DLD1 (cell line): ENCODE measurements around the gene MZT2B.
"Not testable (repeated sequence)": the region's sequence is repeated elsewhere in the genome, so short reads cannot be mapped to it uniquely, and the experiment has no call there.

Experiments
- in situ Hi-C: cut with HindIII; loops from 2 replicates; pipeline ENCODE4 v1.10.0; 2017; ENCODE audit warnings: low sequenced_read_pairs

MZT2B gene, protein sequence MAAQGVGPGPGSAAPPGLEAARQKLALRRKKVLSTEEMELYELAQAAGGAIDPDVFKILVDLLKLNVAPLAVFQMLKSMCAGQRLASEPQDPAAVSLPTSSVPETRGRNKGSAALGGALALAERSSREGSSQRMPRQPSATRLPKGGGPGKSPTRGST

DNA sequence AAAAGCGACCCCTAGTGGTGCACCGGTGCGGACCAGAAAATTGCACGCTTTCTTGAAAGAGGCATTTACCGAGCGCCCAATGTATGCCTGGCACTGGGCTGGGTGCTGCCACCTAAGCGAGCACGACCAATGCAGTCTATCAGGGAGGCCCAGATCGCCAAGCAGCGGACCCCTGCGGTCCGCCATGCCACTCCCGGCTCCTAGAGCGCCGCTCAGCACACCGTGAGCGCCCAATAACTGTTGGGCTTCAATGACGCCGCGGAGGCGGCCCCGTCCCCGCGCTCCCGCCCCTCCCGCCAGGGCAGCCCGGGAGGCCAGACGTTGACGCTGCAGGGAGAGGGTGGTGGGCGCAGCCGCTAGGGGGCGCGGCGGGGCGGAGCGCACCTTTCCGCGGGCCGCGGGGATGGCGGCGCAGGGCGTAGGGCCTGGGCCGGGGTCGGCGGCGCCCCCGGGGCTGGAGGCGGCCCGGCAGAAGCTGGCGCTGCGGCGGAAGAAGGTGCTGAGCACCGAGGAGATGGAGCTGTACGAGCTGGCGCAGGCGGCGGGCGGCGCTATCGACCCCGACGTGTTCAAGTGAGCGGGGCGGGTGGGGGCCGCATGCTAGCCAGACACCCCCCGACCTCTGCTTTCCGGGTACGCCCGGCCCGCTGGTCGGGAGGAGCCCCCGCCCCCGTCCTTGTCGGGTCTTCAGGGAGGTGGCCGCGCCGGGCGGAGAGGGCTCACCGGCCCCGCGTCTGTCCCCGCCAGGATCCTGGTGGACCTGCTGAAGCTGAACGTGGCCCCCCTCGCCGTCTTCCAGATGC is at the start of gene MZT2B:
MZT2B (plus strand) TSS at position 383 of the 803 bp plus-strand sequence; CDS start at position 404, 21 bp downstream.
- in situ Hi-C loops = not testable (repeated sequence)

DNA sequence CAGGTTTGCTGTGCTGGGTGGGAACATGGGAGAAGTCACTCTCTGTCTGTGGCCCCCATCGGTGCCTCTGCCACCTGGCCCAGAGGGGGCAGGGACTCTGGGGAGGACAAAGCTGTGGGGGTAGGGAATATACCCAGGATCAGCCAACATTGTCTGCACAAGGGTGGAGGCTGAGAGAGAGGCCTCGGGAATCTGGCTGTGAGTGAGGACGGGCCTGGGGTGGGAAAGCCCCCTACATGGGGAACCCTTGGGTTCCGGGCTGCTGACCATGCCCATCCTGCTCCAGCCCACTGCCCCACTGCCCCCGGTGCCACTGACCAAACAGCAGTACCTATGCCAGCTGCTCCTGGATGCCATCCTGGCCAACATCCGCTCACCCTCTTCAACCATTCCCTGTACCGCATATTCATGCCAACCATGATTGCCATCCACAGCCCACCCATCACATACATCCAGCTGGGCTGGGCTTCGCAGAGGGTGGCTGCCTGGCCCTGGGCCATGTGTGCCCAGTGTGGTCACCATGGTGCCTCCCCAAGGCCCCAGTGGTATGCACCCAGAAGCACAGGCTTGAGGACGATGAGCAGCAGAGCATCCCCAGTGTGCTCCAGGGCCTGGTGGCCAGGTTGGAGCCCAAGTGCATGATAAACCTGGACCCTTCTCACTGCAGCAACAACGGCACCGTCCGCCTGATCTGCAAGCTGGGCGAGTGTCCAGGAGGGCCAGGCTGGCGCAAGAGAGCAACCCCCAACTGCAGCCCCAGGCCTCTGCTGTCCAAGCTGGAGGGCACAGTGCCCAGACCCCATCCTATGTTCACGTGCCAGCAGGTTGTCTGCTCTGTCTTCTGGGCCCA is 46.1 kb upstream of the MZT2B start:
- in situ Hi-C loops = no loop called here

DNA sequence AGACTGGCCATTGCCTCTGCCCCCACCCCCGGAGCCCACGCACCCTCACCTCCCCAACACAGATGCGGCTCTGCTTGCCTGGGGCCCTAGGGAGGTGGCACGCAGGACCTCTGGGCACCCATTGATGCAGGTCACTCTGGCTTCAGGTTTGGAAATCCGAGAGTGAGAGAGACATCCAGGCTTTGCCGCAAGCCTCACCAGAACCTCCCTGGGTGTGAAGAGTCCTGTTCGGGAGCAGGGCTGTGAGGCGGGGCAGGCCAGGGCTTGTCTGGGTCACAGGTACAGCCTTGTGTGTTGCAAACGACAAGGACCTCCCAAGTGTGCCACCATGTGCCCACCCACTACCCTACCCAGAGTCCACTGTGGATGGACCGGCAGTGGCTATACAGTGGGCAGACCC is 45.5 kb upstream of the MZT2B start:
- in situ Hi-C loops = not testable (repeated sequence)

DNA sequence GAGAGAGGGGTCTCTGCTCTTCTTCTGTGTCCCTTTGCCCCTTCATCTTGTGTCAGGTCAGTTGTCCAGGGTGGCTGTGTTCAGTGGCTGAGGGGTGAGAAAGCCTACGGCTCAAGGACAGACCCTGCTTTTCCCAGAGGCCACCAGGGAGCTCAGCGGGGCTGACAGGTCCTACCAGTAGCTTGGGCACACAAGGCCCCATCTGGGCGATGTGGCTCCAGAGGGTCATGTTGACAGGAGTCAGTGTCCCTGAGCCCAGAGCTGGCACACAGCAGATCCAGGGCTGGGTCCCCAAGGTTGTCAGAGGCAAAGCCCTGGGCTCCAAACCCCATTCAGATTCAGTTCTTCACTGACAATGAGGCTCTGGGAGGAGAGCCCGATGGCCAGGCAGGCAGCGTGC is 44.9 kb upstream of the MZT2B start:
- in situ Hi-C loops = not testable (repeated sequence)

DNA sequence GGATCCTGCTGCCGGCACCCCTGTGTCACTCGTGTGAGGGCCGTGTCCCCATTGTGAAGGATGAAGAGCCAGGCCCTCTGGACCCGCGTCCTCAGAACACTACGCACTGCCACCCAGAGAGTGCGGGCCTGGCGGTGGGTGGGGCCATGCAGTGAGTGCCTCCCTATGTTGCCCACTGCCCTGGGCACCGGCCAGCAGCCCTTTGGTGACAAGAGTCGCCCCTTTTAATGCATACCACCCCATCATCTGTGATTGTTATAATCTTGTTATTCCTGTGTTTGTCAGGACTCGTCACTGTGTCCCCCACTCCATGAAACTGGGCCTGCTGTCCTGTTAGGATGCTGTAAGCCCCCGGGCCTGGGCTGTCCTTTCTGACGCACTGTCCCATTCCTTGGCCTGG is 43.7 kb upstream of the MZT2B start:
- in situ Hi-C loops = not testable (repeated sequence)

DNA sequence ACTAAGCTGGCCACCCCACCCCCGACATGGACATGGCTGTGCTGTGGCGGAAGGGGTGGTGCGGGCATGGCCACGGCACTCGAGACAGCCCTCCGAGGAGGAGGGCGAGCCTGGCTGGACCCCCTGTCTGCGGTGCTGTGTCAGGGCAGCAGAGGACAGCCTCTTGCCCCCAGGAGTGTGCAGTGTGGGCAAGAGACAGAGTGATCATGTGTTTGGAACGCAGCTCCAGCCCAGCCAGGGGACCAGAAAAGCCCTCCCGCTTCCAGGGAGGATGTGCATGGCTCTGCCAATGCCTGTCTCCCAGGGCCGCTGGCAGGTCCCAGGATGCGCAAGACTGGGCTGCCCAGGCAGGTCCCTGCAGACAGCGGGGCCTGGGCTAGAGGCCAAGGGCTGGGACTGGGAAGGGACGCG is 43.2 kb upstream of the MZT2B start:
- in situ Hi-C loops = not testable (repeated sequence)

DNA sequence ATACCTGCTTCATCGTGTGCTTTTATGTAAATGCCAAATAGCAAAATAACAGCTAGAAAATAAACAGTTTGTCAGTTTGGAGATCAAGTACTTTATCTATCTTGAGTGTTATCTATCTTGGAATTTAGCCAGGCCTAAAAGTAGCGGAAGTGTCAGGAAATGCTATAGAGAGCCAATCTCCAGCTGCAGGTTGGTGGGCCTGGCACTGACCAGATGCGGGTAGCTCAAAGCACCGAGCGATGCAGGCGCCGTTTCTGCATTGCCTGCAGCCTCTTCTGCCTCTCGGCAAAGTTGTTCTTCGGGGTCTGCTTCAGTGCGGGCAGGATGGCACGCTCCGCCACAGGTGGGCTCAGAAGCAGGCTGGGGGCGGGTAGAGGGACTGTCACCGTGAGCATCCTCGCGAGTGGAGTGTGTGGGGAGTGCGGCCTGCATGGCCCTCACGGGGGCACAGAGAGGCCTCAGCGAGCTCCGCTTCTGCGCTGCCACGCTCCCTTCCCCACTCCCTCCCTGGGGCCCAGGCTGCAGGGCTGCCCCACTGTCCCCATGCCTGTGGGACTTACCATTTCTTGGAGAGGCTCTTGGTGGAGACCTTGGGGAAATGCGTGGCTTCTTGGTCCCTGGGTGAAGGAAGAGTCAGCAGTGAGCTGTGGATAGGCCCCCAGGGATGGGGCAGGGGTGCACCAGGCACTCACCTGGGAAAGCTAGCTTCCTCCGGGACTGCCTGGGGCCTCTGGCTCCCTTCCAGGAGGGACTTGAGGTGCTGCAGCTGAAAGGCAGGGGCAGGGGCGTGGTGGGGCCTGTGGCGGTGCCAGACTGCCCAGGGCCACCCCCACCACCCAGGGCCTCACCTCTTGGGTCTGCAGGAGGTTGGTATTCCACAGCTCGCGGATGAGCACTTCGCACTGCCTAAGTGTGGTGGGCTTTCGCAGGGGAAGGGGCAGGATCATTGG is 42.5 kb upstream of the MZT2B start:
- in situ Hi-C loops = not testable (repeated sequence)

DNA sequence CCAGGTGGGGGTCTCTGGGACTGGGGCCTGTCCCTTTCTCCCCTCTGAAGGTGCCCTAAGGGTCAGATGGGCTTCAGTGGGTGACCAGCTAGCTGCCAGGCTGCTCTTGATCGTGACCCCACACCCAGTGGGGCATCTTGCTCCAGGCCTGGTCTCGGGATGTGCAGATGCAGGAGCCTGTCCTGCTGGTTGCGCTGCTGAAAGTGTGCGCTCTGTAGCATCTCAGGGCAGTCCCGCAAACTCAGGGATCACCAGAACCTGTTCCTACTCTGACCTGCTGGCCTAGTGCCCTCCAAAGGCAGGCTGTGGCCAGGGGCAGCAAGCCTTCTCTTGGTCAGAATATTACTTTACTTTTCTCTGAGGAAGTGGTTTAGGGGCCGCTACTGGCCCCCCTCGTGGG is 41.5 kb upstream of the MZT2B start:
- in situ Hi-C loops = not testable (repeated sequence)

DNA sequence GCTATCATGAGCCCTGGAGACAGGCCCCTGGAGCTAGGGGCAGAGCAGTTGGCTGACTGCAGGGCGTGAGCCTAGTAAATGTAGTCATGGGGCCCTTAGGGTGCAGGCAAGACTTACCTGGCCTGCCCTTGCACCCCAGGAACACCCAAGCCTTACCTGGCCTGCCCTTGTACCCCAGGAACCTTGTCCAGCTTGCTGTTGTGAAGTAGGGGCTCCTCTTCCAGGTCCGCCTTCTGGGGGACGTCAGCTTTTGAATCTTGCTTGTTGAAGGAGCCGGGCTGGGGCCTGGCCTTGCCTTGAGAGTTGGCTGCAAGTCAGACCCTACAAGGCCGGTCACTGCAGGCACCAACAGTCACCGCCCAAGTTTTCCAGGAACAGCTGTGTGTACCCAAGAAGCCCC is 41.1 kb upstream of the MZT2B start:
- in situ Hi-C loops = not testable (repeated sequence)

DNA sequence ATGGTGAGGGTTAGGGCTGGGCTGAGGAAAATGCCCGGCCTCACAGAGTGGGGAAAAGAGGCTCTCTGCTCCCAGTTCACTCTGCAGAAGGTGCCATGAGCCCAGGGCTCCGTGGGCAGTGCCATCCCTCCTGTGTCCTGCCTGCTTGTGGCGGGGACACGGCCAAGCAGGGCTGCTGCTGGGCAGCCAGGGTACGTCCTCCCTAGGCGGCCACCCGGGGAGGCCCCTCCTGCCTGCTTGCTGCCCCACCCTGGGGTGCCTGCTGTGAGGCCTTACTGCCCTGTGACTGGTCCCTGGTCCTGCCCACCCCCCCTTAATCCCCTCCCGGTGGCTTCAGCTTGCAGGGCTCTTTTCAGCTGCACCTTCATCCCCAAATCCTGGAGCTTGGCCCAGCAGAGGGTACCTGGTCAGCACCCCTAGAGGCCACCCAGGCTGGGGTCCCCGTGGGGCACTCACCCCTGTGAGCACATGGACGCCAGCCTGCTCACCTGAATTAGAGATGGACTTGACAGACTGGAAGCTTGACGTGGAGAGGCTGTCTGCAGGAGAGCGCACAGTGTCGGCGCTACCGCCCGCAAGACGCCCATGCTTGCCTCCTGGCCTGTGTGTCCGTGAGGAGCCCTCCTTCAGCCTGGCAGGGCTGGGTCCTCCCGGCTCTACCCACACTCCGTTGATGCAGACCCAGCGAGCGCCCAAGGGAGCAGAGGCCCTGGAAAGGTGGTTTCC is 40.3 kb upstream of the MZT2B start:
- in situ Hi-C loops = not testable (repeated sequence)

DNA sequence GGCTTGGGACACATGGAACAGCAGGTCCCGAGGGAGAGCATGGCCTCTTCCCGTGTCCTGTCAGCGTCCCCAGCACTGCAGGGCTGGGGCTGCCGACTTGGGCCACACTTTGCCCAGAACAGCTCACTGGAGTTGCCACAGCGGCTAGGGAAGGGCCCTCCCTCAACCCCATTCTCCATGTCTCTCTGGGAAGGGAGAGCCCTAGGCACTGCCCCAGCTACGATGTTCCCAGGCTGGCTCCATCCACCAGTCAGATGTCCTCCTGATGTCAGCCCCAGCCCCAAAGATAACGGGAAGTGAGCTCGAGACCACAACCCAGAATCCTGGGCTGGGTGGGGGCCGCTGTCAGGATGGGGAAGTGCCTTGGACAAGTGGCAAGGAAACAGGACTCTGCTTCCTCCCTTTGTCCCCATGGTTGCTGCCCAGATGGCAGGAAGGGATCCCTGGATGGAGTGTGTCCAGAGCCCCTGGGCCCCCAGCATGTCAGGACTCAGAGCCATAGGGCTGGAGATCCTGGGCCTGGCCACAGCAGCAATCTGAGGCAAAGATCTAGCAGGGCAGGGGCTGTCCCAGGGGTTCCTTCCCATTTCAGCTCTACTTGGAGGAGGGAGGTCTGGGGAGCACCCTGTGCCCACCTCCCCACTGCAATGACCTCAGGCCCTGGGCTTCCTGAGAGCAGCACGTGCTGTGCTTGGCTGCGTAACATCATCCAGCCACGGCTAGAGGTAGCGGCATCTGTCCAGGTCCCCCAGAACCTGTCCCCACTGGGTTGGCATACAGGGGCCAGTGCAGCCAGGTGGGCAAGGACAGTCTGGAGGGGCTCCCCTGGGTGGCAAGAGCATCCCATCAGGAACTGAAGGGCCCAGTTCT is 39.4 kb upstream of the MZT2B start:
- in situ Hi-C loops = not testable (repeated sequence)

DNA sequence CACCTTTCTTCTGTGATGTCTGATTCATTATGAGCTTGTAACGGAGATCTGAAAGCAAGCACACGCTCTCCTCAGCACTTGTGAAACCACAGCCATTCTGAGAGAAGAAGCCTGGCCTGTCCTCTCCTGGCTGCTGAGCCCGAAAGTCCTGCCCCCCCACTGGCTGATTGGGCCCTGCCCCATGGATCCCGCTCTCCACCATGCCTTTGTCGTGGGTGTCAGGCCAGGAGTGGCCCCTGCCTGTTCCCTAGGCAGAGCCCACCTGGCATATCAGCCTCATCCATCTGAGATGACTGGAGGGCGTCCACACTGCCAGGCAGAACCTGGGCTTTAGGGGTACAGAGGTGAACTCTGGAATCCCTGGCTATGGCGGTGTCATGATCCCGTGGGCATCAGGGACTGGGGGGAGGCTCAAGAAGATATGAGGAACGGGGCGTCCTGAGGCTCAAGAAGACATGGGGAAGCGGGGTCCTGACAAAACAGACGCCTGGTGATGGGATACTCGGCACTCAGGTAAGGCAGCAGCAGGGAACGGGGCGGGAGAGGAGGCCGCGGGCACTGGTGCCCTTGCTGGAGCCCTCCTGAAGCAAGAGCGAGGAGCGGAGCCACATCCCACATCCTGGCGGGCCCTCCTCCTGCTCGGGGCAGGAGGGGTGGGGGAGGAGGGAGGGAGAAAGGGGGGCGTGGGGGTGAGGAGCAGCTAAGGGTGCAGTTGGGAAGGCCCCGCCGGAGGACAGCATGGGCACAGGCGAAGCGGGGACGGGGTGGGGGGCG is 38.6 kb upstream of the MZT2B start:
- in situ Hi-C loops = not testable (repeated sequence)

DNA sequence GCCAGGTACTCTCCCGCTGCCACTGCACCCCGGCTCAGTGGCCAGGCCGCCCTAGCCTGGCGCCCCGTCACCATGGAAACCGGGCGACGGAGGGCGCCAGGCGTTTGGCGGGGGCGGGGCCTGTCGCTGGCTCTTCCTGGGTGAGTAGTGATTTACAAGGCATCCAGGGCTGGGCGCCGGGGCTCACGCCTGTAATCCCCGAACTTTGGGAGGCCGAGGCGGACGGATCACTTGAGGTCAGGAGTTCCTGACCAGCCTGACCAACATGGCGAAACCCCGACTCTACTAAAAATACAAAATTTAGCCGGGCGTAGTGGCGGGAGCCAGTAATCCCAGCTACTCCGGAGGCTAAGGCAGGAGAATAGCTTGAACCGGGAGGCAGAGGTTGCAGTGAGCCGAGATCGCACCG is 37.1 kb upstream of the MZT2B start, which contains the start of gene CCDC74B:
CCDC74B (minus strand) TSS at position 107 of the 409 bp plus-strand sequence. CDS start 116 bp downstream, outside the sequence.
- in situ Hi-C loops = not testable (repeated sequence)

DNA sequence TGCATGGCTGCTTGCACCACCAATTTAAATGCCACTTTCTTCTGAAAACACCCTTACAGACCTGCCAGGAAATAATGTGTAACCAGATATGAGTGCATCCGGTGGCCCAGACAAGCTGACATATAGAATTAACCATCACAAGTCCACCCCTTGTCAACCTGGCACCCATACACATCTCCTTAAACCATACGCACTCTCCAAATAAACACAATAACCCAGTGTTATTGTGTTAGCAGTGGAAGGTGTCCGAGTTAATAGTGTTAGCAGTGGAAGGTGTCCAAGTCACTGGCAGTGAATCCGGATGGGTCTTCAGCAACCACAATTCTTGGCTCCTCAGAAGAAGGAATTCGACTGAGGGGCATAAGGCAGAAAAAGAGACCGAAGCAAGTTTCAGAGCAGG is 33.5 kb upstream of the MZT2B start:
- in situ Hi-C loops = not testable (repeated sequence)

DNA sequence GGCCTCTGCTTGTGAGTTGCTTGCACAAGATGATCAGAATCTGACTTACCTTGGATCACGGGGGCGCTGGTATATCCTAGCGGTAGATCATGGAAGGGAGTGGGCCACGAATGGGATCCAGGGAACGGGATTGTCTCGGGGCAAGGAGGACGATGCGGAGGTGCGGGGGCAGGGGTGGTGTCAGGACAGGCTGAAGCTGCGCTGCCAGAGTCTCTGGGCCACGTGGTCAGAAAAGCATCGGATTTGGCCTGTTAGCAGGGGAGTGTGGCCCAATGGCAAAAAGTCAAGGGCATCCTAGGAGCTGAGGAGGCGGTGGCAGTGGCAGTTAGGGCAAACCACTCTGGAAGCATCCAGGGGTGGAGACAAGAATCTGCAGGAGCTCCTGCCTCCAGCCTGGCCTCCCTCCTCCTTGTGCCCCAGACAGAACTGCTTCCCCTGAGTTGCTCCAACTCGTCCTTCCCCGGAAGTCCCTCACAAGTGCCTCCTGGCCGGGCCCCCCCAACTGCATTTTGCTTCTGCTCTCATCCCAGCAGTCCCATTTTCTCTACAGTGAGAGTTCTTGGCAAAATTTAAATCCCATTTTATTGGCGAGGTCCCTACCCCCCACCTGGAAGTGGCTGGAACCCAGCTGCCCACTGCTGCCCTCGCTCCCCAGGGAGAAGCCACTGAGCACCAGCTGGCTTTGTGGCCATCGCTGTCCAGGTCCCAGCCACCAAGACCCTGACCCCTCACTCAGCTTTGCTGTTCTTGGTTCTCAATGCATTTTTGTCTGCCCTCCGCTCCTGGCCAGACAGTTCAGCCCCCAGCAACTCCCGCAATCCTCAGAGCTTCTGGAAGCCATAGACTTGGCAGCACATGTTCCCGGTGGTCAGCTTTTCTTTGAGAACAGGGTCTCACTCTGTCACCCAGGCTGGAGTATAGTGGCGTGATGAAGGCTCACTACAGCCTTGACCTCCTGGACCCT is 31.6 kb upstream of the MZT2B start:
- in situ Hi-C loops = no loop called here

DNA sequence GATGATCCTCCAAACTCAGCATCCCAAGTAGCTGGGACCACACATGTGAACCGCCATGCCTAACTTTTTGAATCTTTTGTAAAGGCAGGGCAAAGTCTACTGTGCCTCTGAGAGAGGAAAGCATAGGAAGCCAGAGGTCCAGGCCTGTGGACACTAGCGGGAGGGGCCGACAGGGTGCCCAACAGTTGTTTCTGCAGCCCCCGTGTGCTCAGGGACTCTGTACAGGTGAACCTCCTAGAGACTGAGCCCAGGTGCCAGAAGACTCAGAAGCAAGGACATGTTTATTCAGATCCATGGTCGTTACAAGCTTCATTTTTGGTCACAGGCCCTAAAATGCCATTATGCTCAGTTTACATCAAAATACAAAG is 30.9 kb upstream of the MZT2B start:
- in situ Hi-C loops = not testable (repeated sequence)
